CD8-positive, alpha-beta memory T cell (primary cell): Measurements from ENCODE around the gene PGAP6. TPM values are rescaled to one million over a fixed set of nuclear protein-coding genes. Genes with fewer than 3 reads are reported as not detected.
A peak's percentile ranks its signal among the peaks of the same experiment; 100 is the strongest.

Source experiments
- CTCF ChIA-PET: fragments of 350-600 bp; sonication (Branson Sonifier 250); formaldehyde crosslinking; loops from one replicate; lab custom pipeline; 2021; ENCODE audit warnings: antibody characterized with exemption; lab: Charles Lee
- POLR2A ChIA-PET: fragments of 350-600 bp; sonication (Branson Sonifier 250); formaldehyde crosslinking; loops from one replicate; lab custom pipeline; 2021; ENCODE audit warnings: antibody characterized with exemption; lab: Charles Lee
- DNase-seq, 5 donors: peaks; one replicate each; pipeline versions ENCODE4 v3.0.0 to v3.0.0-alpha.2; 2020 to 2022; ENCODE audit warnings: mixed read lengths in 1 of 5
- H3K27ac ChIP-seq: one replicate; pipeline ENCODE4 v1.7.0; 2013; ENCODE audit warnings: low read depth, mild to moderate bottlenecking, low read length, moderate library complexity
- H3K27me3 ChIP-seq: 2 replicates; pipeline ENCODE4 v1.7.0; 2013; ENCODE audit warnings: low read length, mild to moderate bottlenecking; ENCODE audit not compliant: insufficient read depth, poor library complexity, severe bottlenecking
- H3K36me3 ChIP-seq: 2 replicates; pipeline ENCODE4 v1.7.0; 2013; ENCODE audit warnings: mild to moderate bottlenecking, low read length, moderate library complexity; ENCODE audit not compliant: insufficient read depth
- H3K4me1 ChIP-seq: 2 replicates; pipeline ENCODE4 v1.7.0; 2013; ENCODE audit warnings: mild to moderate bottlenecking, low read length, moderate library complexity; ENCODE audit not compliant: insufficient read depth
- H3K4me3 ChIP-seq: 2 replicates; pipeline ENCODE4 v1.7.0; 2013; ENCODE audit warnings: mild to moderate bottlenecking, low read length
- H3K9me3 ChIP-seq: 2 replicates; pipeline ENCODE4 v1.7.0; 2013; ENCODE audit warnings: mild to moderate bottlenecking, low read length
- H3K27ac Mint-ChIP-seq, 8 donors: one replicate each; pipeline ENCODE4 v1.8.0; 2020 to 2021; ENCODE audit warnings: mixed read lengths in 8 of 8, mild to moderate bottlenecking in 6 of 8, inconsistent platforms in 3 of 8, moderate library complexity in 3 of 8
- H3K27me3 Mint-ChIP-seq, 2 donors: one replicate each; pipeline ENCODE4 v1.8.0; 2020 to 2021; ENCODE audit warnings: mixed read lengths in 2 of 2, mild to moderate bottlenecking in 1 of 2, moderate library complexity in 1 of 2
- H3K36me3 Mint-ChIP-seq, 3 donors: one replicate each; pipeline ENCODE4 v1.8.0; 2020 to 2021; ENCODE audit warnings: mixed read lengths in 3 of 3, inconsistent platforms in 1 of 3, mild to moderate bottlenecking in 1 of 3
- H3K4me1 Mint-ChIP-seq, 3 donors: one replicate each; pipeline ENCODE4 v1.8.0; 2020 to 2021; ENCODE audit warnings: mixed read lengths in 3 of 3, inconsistent platforms in 1 of 3, mild to moderate bottlenecking in 1 of 3
- H3K4me3 Mint-ChIP-seq, 7 donors: one replicate each; pipeline ENCODE4 v1.8.0; 2020 to 2021; ENCODE audit warnings: mixed read lengths in 7 of 7, mild to moderate bottlenecking in 6 of 7, moderate library complexity in 4 of 7, inconsistent platforms in 2 of 7
- H3K9me3 Mint-ChIP-seq, 5 donors: one replicate each; pipeline ENCODE4 v1.8.0; 2020 to 2022; ENCODE audit warnings: mixed read lengths in 5 of 5, mild to moderate bottlenecking in 3 of 5, moderate library complexity in 2 of 5, inconsistent platforms in 1 of 5
- polyA plus RNA-seq: library from polyadenylated mRNA; unstranded; fragments of 300-500 nt; fragmentation: Illumina TruSeq; gene quantifications from one replicate; pipeline ENCODE4 v1.2.3, GENCODE V29; 2021
- total RNA-seq, 2 experiments: library from RNA; stranded (reverse); gene quantifications; one replicate each; pipeline ENCODE4 v1.2.3, GENCODE V29; 2021

Gene PGAP6
- total and polyA plus RNA-seq, 3 experiments from 2014 or later: 23.1 to 36.2 (median 36.1) TPM

DNA sequence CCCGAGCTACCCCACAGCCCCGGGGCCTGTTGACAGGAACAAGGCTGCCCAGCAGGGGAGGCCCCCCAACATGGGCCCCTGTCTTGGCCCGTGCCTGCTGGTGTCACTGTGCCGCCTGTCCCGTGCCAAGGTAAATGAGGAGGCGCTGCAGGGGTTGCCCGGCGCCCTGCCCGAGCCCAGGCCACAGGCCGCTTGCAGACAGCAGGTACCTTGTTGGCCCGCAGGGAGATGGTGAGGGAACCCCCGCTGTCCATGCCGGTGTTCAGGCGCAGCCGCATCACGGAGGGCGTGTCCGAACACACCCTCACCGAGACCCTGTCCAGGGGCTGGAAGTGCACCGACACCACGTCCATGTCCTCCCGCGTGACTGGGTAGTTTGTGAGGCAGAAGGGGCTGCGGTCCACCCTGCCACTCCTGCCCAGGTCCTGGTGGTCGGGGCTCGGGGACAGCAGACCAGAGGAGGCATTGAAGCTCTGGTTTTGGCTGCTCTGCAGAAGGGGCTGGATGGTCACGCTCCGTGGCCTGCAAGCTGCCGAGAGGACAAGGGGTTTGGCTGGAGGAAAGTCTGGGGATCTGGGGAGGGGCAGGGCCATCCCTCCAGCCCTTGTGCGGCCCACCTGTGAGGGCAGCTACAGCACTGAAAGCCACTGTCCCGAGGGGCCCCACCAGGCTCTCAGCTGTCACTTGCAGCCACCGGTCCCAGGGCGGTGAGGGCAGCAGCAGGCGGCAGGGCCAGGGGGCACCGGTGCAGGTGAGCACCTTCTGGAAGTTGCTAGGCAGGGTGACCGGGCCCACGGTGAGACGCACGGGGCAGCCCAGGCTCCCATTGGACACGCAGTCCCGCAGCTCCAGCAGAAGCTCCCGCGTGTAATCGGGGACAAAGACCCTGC is 5.6 kb downstream of the PGAP6 start:
- Mint-ChIP-seq H3K9me3 (no peaks in the 10 kb centered on the region), H3K27ac (no peak overlapping the region), H3K4me3 (no peak overlapping the region), H3K36me3 (peaks cover 0 to 38% (median 0%) of the 10 kb centered on the region in 3 donors), H3K4me1 (peaks cover 5 to 20% (median 9%) of the 10 kb centered on the region in 3 donors), H3K27me3 (no peaks in the 10 kb centered on the region)
- Histone ChIP-seq H3K4me3 (no peak overlapping the region), H3K27ac (no peak overlapping the region), H3K9me3 (no peaks in the 10 kb centered on the region), H3K4me1 (peaks cover 8% of the 10 kb centered on the region), H3K27me3 (no peaks in the 10 kb centered on the region), H3K36me3 (no peaks in the 10 kb centered on the region)
- POLR2A ChIA-PET: no interaction called here
- no peak for DNase-seq
- CTCF ChIA-PET: no interaction called here

DNA sequence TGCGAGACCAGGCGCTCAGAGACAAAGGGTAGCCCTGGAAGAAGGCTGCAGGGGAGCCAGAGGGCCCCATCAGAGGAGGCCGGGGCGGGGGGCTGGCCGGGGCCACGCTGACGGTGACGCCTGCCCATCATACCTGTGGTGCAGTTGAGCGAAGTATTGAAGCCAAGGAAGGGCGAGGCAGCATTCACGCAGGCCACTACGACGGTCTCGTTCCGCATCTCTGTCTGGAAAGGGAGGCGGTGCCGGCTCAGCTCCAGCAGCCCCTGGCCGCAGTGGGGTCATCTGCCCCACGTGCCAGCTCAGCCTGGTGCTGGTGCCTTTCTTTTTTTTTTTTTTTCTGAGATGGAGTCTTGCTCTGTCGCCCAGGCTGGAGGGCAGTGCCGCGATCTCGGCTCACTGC is 6.6 kb downstream of the PGAP6 start:
- Mint-ChIP-seq H3K36me3 (peaks cover 0 to 41% (median 0%) of the 10 kb centered on the region in 3 donors), H3K9me3 (no peaks in the 10 kb centered on the region), H3K4me3 (no peak overlapping the region), H3K27ac (no peak overlapping the region), H3K4me1 (peaks cover 11 to 25% (median 12%) of the 10 kb centered on the region in 3 donors), H3K27me3 (no peaks in the 10 kb centered on the region)
- H3K4me1 ChIP-seq: peaks cover 15% of the 10 kb centered on the region
- no peak overlapping the region for H3K27ac ChIP-seq
- H3K9me3 ChIP-seq: no peaks in the 10 kb centered on the region
- H3K27me3 ChIP-seq: no peaks in the 10 kb centered on the region
- H3K36me3 ChIP-seq: no peaks in the 10 kb centered on the region
- no peak for DNase-seq
- POLR2A ChIA-PET: no interaction called here
- CTCF ChIA-PET: no interaction called here
- H3K4me3 ChIP-seq: no peak overlapping the region

DNA sequence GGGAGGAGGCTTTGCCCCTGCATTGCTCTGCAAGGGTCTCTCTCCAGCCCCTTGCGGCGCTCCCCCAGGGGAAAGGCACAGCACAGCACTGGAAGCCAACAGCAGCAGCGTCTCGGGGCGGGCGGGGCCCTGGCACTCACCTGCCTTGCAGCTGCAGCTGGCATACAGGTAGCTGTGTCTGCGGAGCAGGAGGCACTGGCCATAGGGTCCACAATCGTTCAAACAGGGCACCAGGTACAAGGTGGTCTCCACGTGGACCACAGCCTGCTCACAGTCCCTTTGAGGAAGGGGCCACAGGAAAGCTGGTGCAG is 7.2 kb downstream of the PGAP6 start:
- POLR2A ChIA-PET: no interaction called here
- Mint-ChIP-seq H3K36me3 (peaks cover 0 to 42% (median 0%) of the 10 kb centered on the region in 3 donors), H3K27me3 (no peaks in the 10 kb centered on the region), H3K27ac (no peak overlapping the region), H3K9me3 (no peaks in the 10 kb centered on the region), H3K4me1 (peaks cover 7 to 23% (median 10%) of the 10 kb centered on the region in 3 donors), H3K4me3 (no peak overlapping the region)
- H3K4me1 ChIP-seq: peaks cover 15% of the 10 kb centered on the region
- H3K27me3 ChIP-seq: no peaks in the 10 kb centered on the region
- no peak overlapping the region for H3K27ac ChIP-seq
- H3K4me3 ChIP-seq: no peak overlapping the region
- no peak for DNase-seq
- CTCF ChIA-PET: no interaction called here
- no peaks in the 10 kb centered on the region for H3K36me3 ChIP-seq
- no peaks in the 10 kb centered on the region for H3K9me3 ChIP-seq

DNA sequence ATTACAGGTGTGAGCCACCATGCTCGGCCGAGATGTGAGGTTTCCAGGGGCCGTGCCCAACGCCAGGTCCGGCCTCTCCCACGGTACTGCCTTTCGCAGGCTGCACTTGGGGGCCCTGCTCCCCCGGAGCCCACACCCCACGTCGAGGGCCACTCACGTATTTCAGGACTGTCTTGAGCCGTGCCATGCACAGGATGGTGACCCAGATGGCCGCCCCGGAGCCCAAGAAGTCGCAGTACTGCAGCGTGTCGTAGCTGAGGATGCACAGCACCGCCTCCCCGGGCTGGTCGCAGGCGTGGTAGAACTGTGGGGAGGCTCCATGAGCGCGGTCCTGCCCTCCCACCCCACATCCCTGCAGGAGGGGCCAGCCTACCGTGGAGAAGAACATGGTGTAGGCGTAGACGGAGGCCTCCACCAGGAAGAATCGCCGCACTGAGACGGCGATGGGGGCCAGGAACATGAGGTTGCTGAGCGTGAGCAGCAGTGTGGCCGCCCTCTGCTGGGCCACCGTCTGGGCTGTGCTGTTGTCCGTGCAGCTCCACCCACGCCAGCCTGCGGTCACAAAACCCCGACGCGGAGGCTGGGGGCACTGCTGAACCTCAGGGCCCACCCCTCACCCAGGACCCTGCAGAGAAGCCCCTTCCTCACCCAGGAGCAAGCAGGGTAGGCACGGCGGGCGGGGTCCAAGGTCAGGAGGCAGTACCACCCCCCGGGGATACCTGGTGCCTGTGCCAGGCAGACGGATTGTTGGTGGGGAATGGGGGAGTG is 7.7 kb downstream of the PGAP6 start:
- Mint-ChIP-seq H3K4me3 (no peak overlapping the region), H3K36me3 (peaks cover 0 to 47% (median 0%) of the 10 kb centered on the region in 3 donors), H3K27ac (no peak overlapping the region), H3K9me3 (no peaks in the 10 kb centered on the region), H3K27me3 (no peaks in the 10 kb centered on the region), H3K4me1 (peaks cover 7 to 22% (median 13%) of the 10 kb centered on the region in 3 donors)
- Histone ChIP-seq H3K4me3 (no peak overlapping the region), H3K36me3 (no peaks in the 10 kb centered on the region), H3K27ac (no peak overlapping the region), H3K4me1 (peaks cover 14% of the 10 kb centered on the region), H3K9me3 (no peaks in the 10 kb centered on the region), H3K27me3 (no peaks in the 10 kb centered on the region)
- no peak for DNase-seq
- ChIA-PET POLR2A (no interaction called here), CTCF (no interaction called here)

DNA sequence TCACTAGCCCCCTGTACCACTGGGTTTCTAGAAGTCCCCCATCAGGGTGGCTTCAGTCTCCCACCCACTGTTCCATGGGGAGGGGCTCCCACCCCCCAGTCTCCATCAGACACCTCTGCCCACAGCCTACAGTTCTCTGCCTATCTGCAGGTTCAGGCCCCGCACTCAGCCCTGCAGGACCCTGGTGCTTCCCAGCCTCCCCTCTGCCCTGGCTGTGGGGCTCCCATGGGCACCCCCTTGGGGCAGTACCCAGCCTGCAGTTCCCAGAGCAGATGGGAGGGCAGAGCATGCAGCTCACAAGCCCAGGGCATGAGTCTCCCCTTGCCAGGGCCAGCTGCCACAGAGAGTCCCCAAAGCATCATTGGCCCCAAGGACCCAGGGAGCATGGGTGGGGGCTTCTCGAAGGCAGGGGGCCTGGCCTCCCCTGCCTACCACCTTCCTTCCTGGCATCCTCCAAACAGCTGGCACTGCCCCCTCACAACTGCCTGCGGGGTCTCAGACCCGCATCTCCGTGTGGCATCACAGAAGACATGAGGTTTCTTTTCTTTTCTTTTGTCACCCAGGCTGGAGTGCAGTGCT is 8.7 kb downstream of the PGAP6 start:
- DNase-seq: no peak
- no peaks in the 10 kb centered on the region for H3K27me3 ChIP-seq
- H3K4me3 ChIP-seq: no peak overlapping the region
- Mint-ChIP-seq H3K27me3 (no peaks in the 10 kb centered on the region), H3K9me3 (no peaks in the 10 kb centered on the region), H3K4me3 (peak overlapping the region in 1 of 7 donors; percentile 65), H3K27ac (peak overlapping the region in 1 of 8 donors; percentile 58), H3K36me3 (peaks cover 0 to 56% (median 0%) of the 10 kb centered on the region in 3 donors), H3K4me1 (peaks cover 7 to 21% (median 13%) of the 10 kb centered on the region in 3 donors)
- H3K36me3 ChIP-seq: no peaks in the 10 kb centered on the region
- ChIA-PET CTCF (no interaction called here), POLR2A (no interaction called here)
- H3K4me1 ChIP-seq: peaks cover 14% of the 10 kb centered on the region
- H3K27ac ChIP-seq: no peak overlapping the region
- H3K9me3 ChIP-seq: no peaks in the 10 kb centered on the region

DNA sequence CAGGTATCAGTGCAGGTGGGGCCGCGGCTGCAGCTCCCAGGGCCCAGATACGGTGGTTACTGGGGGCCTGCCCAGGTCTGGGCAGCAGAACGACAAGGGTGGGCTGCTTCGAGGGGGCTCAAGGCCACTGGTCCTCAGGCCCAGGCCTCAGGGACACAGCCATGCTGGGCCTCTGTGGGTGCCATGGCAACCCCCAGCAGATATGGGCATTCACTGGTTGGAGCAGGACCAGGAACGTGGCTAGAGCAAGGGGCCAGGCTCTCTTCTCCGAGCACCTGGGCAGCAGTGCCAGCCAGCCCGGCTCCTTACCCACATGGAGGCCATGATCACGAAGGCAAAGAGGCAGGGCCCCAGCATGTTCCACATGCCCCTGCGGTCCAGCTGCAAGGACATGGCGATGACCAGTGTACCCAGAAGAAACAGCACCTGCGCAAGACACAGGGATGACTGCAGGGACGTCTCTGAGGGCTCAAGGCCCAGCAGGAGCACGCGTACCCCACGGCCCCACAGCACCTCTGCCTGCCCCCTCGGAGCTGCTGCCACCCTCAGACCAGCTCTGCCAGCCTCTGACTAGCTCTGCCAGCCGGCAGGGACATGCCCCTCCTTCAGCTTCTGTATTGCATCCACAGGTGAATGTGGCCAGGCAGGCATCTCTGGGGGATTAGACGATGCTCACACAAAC is 9.3 kb downstream of the PGAP6 start:
- POLR2A ChIA-PET: no interaction called here
- H3K27me3 Mint-ChIP-seq: no peaks in the 10 kb centered on the region
- CTCF ChIA-PET: interaction anchor here (0.5 kb wide), 1 partner anchor 326 kb away, joined by 3 read pairs; no protein-coding TSS in a partner anchor
- Histone ChIP-seq H3K4me3 (no peak overlapping the region), H3K27ac (no peak overlapping the region), H3K27me3 (no peaks in the 10 kb centered on the region), H3K36me3 (no peaks in the 10 kb centered on the region), H3K9me3 (no peaks in the 10 kb centered on the region), H3K4me1 (peaks cover 14% of the 10 kb centered on the region)
- peak overlapping the region in 2 of 8 donors; percentile 46 to 81 for H3K27ac Mint-ChIP-seq
- H3K9me3 Mint-ChIP-seq: no peaks in the 10 kb centered on the region
- H3K36me3 Mint-ChIP-seq: peaks cover 0 to 62% (median 0%) of the 10 kb centered on the region in 3 donors
- H3K4me1 Mint-ChIP-seq: peaks cover 7 to 21% (median 13%) of the 10 kb centered on the region in 3 donors
- peak overlapping the region in 1 of 7 donors; percentile 65 for H3K4me3 Mint-ChIP-seq
- no peak for DNase-seq

DNA sequence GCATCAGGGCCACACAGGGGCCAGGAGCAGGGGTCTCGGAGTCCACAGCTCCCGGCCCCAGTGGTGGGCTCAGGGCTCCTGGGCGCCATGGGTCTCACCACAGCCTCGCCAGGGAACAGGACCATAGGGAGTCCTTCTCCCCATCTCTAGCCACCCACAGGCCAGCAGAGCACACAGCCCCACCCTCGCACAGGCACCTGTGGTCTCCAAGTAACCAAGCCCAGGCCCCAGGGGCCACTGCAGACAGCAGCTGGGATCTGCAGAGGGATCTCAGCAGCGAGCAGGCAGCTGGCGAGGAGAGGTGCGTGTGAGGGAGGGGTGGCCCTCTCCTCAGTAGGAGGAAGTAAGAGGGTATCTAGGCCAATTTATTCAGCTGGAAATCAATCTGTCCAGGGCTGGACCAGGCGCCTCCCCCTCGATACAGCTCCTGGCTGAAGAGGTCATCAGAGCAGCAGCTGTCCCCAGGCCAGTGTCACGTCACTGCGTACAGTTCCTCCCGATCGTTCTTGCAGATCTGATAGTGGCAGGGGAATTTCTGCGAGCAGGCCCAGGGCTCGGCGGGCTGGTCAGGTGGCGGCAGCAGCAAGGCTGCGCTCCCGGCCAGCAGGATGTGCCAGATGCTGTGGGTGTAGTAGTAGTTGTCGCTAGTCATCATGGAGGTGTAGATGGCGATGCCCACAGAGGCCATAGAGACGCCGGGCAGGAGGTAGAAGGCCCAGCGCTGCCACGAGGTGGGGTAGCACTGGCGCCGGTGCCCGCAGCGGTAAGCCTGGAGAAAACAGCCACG is 10.1 kb downstream of the PGAP6 start:
- Histone ChIP-seq H3K9me3 (no peaks in the 10 kb centered on the region), H3K4me1 (peaks cover 14% of the 10 kb centered on the region), H3K27ac (no peak overlapping the region), H3K4me3 (no peak overlapping the region), H3K36me3 (no peaks in the 10 kb centered on the region), H3K27me3 (no peaks in the 10 kb centered on the region)
- POLR2A ChIA-PET: interaction anchor here (1.9 kb wide), 2 partner anchors 8 to 137 kb away, joined by 4 to 9 read pairs; partner anchors contain the start of gene FAM234A
- DNase-seq: no peak
- Mint-ChIP-seq H3K4me3 (peak overlapping the region in 5 of 7 donors; percentile 39 to 86 (median 50)), H3K27ac (peak overlapping the region in 3 of 8 donors; percentile 50 to 81 (median 52)), H3K4me1 (peaks cover 7 to 21% (median 15%) of the 10 kb centered on the region in 3 donors), H3K27me3 (no peaks in the 10 kb centered on the region), H3K36me3 (peaks cover 0 to 65% (median 1%) of the 10 kb centered on the region in 3 donors), H3K9me3 (no peaks in the 10 kb centered on the region)
- CTCF ChIA-PET: interaction anchor here (0.5 to 1.4 kb wide), 3 partner anchors 125 to 327 kb away, joined by 3 to 7 read pairs (median 3); no protein-coding TSS in a partner anchor
